NCI-H345 (cell line): ENCODE data around the gene MGLL.

Experiments used
- DNase-seq: peaks from one replicate; lab custom pipeline; 2025; lab: John Stamatoyannopoulos, UW

The MGLL gene

DNA sequence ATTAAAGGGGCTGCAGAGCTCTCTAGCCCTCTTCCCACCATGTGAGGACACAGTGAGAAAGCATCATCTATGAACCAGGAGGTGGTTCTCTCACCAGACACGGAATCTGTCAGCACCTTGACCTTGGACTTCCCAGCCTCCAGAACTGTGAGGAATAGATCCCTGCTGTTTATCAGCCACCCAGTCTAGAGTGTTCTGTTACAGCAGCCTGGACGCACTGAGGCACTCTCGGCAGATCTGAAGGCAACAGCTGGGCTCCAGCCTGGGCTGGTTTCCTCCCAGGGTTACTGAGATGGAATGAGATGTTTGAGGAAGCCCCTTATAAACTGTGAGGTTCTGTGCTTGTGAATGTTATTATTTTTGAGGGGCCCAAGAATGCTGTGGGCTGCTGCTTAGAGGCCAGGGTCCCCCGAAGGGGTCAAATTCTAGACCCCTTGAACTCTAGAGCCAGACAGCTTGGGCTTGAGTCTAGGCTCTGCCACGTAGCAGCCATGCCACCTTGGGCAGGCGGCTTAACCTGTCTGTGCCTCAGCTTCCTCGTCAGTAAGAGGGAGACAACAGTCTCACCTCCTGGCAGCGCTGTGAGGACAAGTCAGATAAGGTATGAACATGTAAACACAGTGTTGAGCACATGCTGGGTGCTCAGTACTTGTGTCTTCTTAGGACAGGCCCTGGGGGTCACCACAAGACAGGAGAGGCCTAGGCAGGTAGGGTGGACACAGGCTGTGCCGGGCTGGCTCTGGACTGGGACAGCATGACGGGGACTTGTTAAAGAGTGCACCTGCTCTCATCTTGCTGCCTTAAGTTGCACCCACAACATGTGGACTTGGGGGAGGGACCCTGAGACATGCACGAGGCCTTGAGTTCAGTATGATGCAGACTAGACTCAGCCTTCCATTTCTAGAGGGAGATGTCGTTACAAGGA lies 49.2 kb downstream of the MGLL start:
- DNase-seq, result no peak

DNA sequence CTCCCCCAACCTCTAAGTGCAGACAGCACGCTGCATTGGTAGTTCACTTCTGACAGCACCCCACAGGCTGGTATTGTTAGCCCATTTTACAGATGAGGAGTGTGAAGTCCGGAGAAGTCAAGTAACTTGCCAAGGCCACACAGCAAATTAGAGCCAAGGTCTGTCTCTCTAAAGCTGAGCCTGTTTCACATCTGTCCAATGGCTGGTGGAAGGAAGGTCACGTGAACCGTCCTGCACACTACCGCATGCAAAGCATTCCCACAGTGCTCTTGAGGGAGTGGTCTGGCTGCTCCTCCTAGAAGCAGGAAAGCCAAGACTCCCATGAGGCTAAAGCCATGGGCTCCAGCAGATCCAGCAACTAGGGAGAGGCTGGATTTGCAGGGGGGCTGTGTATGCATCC lies 50.0 kb downstream of the MGLL start:
- DNase-seq, result no peak

DNA sequence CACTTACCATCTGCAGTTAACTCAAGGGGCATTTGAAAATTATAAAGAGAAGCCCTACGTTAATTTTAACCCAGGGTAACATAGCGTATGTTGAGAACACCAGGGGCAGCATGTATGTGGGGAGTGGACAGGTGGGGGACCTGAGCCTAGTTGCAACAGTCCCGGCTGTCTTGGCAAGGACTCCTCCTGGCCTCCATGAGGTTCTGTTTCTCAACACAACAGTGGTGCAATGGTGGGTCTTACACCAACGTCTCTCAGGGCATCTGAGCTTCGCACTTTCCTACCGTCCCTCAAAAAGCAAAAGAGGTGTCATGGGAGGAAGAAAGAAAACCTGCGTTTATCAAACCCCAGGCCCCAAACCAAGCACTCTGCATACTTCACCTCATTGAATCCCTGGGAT lies 50.6 kb downstream of the MGLL start:
- no peak for DNase-seq

DNA sequence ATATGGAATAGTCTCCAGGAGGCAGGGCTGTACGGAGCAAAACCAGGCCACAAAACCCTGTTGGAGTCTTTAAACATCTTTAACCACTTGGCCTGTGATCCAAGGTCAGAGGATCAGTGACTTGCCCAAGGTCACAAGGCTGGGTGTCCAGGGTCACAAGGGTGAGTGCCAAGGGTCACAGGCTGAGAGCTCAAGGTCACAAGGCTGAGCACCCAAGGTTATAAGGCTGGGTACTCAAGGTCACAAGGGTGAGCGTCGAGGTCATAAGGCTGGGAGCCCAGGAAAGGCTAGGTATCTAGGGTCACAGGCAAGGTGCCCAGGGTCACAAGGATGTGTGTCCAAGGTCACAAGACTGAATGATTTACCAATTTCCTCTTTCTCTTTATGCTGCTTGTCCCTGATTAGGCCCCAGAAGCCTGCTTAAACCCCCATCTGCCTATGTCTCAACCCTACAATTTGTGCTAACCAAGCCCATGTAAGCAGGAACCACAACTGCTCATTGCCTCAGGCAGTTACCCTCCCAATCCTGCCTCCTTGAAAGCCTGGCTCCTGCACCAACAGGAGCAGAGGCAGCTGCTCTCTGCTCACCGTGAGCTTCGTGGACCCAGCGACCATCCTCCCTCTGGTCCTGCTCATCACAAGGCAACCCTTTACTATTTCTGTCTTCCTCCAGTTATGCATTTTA lies 51.5 kb downstream of the MGLL start:
- peak; percentile 24 for DNase-seq

DNA sequence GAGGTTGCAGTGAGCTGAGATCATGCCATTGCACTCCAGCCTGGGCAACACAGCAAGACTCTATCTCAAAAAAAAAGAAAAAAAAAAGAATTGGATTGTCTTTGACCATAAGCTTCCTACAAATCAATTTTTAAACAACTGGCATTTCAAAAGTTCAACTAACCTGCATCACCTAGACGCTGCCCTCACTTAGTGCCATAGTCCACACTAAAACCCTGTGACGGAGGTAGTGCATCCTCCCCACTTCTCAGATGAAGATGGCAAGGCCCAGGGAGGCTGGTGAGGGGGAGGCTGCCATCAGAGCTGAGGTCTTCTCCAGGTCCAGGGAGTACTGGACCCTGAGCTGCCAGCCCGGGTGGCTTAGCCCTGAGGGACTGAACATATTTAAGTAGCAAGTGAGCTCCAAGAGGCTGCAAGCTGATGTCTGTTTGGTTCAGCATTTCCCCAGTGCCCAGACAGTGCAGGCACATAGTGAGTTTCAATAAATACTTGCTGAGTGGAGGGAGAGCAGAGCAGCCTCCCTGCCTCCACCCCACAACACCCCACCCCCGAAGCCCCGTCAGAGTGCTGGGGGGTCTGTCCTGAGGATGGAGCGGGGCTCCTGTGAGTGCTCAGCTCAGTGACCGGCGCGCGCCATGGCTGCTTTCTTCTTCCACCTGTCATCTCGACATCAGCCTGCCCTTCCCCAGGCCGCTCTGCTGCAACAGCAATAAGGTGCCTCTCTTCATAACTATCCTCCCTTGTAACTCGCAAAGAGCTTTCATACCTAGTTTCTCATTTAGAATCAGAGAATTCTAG lies 52.8 kb downstream of the MGLL start:
- DNase-seq, result no peak

DNA sequence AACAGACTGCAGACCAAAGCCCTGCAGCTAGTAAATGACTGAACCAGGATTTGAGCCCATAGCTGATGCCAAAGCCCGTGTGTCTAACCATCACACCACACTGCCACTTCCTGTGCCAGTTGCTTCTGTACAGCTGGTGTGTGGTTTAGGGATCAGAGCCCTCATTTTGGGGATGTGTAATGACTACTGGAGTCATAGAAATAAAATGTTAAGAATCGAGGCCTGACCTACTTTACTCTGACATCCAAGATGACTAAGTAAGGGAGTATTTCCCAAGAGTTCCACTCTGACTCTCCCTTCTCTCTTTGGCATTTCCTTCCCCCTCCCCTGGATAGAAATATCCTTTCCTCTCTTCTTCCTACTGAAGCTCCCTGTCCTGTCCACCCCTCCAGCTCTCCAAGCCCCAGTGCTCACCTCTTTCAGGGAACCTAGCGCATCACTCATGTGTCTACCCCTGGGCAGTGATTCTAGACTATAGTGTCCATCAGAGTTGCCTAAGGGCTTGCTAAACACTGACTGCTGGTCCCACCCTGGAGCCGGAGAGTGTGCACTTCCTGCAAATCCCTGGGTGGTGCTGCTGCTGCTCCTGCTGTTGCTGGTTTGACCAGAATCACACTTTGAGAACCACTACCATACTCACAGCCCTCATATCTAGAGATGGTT lies 53.8 kb downstream of the MGLL start:
- DNase-seq, result no peak

DNA sequence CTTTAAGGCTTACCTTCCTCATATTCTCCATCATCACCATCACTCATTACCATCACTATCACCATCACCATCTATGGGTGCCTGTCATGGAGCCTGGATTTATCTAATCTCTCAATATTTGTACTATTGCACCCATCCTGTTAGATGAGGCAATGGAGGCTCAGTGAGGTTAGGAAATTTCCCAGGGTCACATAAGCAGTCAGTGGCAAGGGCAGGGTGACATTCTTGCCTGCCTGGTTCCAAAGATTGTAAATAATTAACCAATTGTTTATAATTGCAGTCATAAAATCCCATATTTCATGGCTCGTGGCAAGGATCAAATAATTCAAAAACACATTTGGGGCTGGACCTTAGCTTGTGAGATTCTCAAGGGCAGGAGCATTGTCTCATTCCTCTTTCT lies 55.2 kb downstream of the MGLL start:
- DNase-seq, result no peak

DNA sequence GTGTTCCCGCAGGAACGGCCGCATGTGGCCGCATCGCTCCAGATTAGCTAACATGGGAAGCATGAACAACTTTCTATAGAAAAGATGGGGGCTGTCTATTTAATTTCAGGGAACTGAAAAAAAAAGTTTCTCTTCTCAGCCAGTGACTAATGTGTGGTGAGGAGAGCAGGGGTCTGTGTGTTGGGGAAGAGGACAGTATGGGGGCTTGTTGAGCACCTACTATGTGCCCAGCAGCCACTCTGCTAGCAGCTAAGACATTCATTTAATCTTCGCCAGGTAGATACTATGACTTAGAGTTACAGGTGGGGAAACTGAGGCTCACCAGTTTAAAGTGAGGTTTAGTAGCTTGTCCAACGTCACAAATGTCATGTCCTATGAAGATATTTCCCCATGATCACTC lies 56.6 kb downstream of the MGLL start:
- no peak for DNase-seq

DNA sequence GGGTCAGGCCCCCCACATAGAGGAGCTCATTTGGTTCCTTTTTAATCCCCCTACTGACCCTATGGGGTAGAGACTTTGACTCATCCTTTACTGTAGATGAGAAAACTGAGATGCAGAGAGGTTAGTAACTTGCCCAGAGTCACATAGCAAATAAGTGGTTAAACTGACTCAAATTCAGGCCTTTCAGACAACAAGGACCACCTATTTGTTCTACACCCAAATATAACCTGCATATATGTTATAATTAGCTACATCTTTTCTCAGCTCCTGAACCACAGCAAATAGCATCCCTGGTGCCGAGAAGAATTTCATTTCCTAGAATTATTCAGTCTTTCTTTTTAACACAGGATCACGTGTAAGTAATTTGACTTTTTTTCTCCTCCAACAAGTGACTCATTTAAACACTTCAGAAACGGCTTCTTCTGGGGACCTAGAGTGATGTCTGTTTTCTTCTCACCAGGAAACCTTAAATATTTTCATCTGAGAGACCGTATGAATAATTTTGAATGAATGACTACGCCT lies 57.4 kb downstream of the MGLL start:
- DNase-seq, result no peak

DNA sequence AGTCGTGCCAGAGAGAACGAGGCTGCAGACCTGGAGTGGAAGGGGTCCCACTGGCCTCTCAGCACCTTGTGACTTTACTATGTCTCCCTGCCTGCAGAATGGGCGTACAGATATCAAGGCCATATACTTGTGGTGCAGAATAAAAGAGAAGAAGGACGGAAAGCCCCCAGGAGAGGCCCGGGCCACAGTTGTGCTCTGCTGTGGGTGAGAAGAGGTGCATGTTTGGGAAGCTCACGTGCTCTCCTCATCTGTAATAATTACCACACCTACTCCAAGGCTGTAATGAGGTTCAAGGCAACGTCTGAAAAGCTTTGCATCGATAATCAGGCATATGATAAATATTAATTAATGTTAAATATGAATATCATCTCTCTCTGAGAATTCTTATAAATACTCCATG lies 58.0 kb downstream of the MGLL start:
- DNase-seq, result no peak

DNA sequence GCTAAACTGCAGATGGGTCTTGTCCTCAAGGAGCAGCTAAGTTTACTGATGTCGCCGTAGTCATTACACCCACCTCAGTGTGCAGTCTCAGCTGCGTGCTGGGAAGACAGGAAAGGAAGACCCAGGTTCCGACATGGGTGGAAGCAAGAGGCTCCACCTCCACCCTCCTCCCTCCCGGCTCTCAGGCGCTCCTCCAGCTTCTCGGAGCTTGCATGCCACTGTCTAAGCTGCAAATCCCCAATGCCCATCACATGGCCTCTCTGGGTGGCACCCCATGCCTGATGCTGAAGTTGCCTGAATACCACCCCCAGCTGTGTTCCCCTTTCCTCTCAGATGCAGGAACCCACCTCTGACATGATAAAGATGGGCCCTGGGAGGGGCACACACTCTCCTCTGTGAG lies 58.5 kb downstream of the MGLL start:
- DNase-seq, result no peak

DNA sequence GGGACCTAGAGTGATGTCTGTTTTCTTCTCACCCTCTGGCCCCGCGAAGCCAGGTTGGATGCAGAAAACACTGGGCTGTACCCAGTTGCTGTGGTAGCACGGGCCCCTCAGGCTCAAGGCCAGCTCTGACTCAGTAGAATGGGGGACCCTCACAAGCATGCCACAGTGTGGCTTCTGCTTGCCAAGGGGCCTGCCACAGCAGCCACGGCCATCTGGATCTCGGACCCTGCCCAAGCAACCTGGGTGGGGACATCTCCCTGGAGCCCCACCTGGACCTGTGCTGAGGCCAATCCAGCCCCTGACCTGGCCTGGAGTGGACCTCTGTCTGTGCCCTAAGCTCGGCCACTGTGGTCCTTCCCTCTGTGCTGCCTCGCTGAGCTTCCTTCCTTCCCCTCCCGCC lies 59.0 kb downstream of the MGLL start:
- DNase-seq, result no peak

DNA sequence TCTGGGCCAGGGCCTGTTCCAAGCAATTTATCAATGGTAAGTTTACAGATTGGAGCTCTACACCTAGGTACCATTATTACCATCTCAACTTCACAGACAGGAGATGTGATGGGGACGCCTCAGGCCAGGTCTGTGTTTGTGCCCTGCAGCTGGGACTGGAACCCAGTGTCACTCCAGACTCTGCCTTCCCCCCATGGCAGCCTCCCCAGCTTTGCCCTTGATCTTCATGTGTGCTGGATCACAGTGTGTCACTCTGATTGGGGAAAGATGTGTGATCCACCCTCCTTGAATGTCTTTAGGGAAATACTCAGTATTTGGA lies 59.6 kb downstream of the MGLL start:
- no peak for DNase-seq

DNA sequence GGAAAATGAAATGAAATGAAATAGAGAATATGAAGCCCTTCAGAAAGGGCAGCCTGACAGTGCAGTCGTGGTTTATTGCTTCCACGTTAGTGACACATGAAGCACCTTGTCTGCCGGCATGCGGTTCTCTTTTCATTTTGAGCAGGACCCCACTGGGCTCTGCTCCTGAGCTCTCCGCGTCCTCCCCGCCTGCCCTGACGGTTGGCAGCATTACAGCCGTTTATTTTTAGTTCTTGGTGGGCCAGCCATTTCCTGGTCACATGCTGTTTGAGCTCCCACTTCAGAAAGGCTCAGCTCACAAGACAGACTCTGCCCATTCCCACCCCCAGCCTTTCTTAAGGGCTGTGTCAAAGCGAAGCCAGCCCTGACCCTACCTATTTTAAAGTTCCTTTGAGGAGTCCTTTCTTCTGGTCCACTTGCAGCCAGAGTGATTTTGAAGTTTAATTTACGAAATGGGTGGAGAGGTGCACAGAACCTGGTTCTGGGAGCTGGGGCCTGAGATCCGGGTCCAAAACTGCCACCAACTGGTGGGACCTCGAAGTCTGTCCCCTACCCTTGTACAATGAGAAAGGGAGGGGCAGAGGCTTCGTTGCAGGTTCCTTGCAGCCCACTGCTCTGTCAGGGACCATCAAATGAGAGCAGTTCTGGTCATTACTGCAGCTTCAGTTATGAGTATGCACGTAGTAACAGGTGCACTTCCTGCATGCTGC lies 60.1 kb downstream of the MGLL start:
- peak; percentile 20 for DNase-seq

DNA sequence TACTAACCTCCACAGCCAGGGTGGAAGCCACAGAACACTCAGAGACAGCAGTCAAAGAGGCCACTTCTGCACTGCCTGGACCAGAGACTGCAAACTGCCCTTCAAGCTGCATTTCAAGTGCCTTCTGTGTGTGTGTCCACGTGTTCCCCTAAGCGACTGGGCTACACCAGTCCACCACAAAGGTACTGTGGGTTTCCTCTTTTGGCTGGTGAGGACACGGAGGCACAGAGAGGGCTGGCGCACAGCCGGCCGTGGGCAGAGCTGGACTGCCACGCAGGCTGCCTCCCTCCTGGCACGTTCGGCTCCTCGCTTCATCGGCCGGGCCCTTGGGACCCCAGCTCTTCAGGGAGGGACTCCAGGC lies 60.9 kb downstream of the MGLL start:
- no peak for DNase-seq

DNA sequence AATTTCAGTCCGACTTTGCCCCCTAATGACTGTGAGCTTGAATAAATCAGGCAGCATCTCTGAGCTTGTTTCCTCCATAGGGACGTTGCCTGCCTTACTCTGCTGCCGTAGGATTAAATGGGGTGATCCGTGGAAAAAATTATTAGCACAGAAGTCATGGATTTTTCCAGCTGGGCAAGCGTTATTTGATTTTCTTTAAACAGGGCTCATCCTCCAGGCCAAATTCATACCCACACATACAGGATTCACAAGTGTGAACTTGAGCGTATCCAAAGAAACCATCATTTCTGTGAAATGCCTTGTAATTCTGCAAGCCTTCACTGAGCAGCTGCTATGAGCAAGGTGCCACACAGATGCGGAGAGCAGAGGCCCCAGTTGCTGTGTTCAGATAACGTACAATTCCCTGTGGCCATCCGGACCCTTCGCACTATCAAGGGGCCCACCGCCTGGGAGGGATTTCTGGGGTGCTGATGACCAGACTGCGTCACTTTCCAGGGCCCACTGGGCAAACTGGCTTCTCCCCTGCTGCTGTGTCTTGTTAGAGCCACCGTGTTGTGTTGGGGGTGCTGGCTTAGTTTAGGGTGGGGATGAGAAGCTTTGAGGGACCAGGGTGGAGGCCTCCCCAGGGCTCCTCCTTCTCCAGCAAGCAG lies 61.4 kb downstream of the MGLL start:
- DNase-seq, result no peak

DNA sequence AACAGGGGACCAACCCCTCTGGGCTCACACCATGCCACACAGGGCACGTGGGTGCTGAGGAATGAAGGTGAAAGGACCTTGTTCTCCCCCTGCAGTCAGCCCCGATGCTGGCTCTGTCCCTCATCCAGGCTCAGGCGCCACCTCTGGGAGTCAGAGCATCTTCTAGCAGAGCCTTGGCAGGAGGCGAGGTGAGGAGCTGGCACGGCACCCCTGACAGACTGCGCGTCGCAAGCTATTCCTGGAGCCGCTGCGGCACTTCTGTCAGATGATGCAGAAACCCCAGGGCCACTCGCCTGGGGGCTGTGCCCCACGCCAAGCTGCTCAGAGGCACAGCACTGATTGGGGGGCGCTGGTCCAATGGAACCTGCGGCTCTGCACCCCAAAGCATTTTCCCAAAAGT lies 62.0 kb downstream of the MGLL start:
- DNase-seq, result no peak

DNA sequence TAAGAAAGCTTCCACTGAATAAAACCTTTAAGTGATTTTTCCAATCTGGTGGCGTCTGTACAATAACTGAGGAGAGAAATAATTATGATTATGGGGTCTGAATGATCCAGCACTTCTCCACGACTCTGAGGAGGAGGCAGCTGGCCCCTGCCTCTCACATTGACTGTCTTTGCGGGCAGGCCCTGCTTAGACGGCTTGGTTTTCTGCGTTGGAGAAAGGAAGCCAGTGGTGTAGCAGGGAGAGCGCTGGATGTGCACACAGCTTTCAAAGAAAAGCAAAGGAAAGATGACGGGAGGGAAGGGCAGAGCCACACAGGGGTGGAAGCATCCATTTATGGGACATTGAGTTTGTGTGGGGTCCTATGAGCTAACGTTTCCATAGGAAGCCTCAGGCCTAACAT lies 62.5 kb downstream of the MGLL start:
- no peak for DNase-seq

DNA sequence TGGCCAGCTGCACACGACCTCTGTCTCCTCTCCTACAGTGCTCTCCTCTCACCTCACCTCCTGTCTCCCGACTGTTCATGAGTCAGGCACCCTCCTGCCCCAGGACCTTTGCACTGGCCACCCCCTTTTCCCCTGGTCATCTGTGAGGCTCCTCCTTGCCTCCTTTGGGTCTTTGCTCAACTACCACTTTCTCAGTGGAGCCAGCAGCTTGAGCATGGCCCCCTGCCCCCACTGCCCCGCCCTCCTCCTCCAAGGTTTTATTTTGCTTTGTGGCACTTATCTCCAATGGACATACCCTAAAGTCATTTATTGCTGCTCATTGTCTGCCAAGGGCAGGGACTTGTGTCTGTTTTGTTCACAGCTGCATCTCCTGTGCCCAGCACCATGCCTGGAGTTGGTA lies 64.3 kb downstream of the MGLL start:
- no peak for DNase-seq

DNA sequence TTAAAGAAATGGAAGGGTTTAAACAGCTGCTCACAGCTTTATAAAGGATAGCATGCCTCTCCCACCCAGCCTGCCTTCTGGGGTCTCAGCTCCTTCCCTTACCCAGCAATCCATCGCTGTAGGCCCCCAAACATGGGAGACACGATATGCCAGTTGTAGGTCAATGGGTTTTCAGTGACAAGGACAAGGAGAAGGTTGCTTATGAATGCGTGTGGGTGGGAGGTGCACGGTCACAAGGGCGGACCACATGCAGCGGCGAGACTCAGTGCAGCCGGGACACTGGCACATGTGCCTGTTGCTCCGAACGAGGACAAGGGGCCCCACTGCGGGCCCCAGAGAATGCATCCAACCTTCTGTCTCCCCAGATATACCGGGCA lies 67.0 kb downstream of the MGLL start:
- DNase-seq, result no peak
